ENCODE measurements around the gene CNGA4. TPM values are rescaled to one million over a fixed set of nuclear protein-coding genes. Genes with fewer than 3 reads are reported as not detected.

CNGA4 gene
- total RNA-seq, 2 experiments from 2014 or later = 0.16 TPM; not detected in 1

DNA sequence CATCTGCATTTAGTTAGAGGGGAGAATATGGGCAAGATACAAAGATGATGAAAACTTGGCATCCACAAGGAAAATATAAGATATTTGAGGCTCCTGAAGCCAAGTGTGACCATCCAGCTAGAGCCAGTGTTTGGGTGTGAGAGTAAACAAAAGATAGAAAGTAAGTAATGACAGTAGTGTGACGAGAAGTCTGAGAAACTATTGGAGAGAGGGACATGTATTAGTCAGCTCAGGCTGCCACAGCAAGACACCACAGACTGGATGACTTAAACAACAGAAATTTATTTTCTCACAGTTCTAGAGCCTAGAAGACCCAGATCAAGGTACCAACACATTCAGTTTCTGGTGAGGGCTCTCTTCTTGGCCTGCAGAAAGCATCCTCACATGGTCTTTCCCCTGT, 14.3 kb downstream of the CNGA4 start:
- TF ChIP-seq CTCF (IDR thresholded peaks at IDR 0.05) = no peak
- Histone ChIP-seq H3K4me3 (ENCODE audit: low read length) (no peak overlapping the region), H3K9me3 (ENCODE audit: control insufficient read depth in 1 of 2, insufficient read depth in 1 of 2, low read length in 2 of 2) (no peaks in the 10 kb centered on the region), H3K4me1 (ENCODE audit: insufficient read depth, low read length) (no peaks in the 10 kb centered on the region), H3K36me3 (ENCODE audit: insufficient read depth, low read length) (no peaks in the 10 kb centered on the region), H3K27me3 (ENCODE audit: control insufficient read depth in 1 of 2, insufficient read depth in 2 of 2, low read length in 2 of 2) (peaks cover 10% of the 10 kb centered on the region in 2 experiments), H3K27ac (ENCODE audit: low read depth in 1 of 2, low read length in 2 of 2) (no peak overlapping the region)
- H3K27me3 Mint-ChIP-seq = no peaks in the 10 kb centered on the region
- DNase-seq (no peak), ATAC-seq (ENCODE audit: poor library complexity) (no peak)
- intact Hi-C loops (cut with DNase I, micrococcal nuclease) = no loop called here
- ChIA-PET POLR2A (no interaction called here), CTCF (interaction anchor here (0.9 to 1.1 kb wide), 2 partner anchors 7 to 110 kb away, joined by 3 read pairs; no protein-coding TSS in a partner anchor)
- no peaks in the 10 kb centered on the region for H3K9me3 Mint-ChIP-seq
- H3K36me3 Mint-ChIP-seq (ENCODE audit: low read depth) = no peaks in the 10 kb centered on the region
- no peak overlapping the region for H3K4me3 Mint-ChIP-seq
- H3K27ac Mint-ChIP-seq = no peak overlapping the region
- no peaks in the 10 kb centered on the region for H3K4me1 Mint-ChIP-seq (ENCODE audit: low read depth)

DNA sequence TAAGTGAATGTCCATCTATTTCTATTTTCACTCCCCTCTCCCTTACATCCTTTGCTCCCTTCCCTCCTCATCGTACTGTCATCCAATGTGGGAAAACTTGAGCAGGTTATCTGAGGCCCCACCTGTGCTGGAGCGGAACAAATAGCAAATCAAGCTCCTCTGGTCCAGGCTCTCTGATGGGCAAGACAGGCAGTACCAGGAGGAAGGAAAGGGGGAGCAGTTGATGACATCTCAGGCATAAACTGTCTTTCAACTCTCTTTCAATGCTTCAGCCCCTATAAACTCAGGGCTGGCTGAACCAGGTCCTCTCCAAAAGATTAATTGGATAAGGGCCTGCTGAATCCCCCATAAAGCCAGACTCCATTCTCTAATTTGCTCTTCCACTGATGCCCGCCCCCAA, 19.3 kb downstream of the CNGA4 start:
- no peak for DNase-seq
- H3K4me3 Mint-ChIP-seq = peak overlapping the region; percentile 82

DNA sequence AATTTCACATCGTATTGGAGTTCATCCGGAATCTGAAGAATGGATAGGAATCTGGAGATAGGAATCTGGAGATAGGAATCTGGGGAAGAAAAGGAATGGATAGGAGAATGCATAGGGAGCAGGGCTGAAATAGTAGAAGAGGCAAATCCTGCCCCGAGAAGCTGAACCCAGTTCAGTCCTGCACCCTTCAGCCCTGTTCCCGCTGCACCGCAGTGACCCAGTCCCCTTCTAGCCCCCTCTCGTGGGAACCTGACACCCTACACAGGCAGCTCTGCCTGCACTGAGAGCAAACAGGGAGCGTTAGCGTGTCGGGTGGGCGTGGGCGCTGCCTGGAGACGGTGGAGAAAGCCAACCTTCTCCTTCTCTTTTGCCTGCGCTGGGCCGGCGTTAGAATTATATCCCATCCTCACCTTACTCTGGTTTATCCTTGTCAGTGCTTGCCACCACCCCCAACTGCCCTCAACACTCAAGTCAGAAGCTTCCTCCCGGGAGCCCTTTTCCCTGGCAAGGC, 19.7 kb downstream of the CNGA4 start:
- ChIA-PET CTCF (no interaction called here), POLR2A (interaction anchor here (1.5 to 3.3 kb wide), 2 partner anchors 9 to 23 kb away, joined by 3 to 11 read pairs; partner anchors contain the start of gene FHIP1B)
- intact Hi-C loops (cut with DNase I, micrococcal nuclease) = no loop called here
- TF ChIP-seq CTCF (IDR thresholded peaks at IDR 0.05) = no peak
- H3K4me3 ChIP-seq (ENCODE audit: low read length) = peak overlapping the region; percentile 44
- H3K36me3 ChIP-seq (ENCODE audit: insufficient read depth, low read length) = no peaks in the 10 kb centered on the region
- peaks cover 0 to 4% of the 10 kb centered on the region in 2 experiments for H3K9me3 ChIP-seq (ENCODE audit: control insufficient read depth in 1 of 2, insufficient read depth in 1 of 2, low read length in 2 of 2)
- H3K4me1 ChIP-seq (ENCODE audit: insufficient read depth, low read length) = peaks cover 20% of the 10 kb centered on the region
- peak; percentile 19 for ATAC-seq (ENCODE audit: poor library complexity)
- peaks cover 36 to 54% of the 10 kb centered on the region in 2 experiments for H3K27me3 ChIP-seq (ENCODE audit: control insufficient read depth in 1 of 2, insufficient read depth in 2 of 2, low read length in 2 of 2)
- no peaks in the 10 kb centered on the region for H3K36me3 Mint-ChIP-seq (ENCODE audit: low read depth)
- peaks cover 5% of the 10 kb centered on the region for H3K4me1 Mint-ChIP-seq (ENCODE audit: low read depth)
- no peak overlapping the region for H3K27ac ChIP-seq (ENCODE audit: low read depth in 1 of 2, low read length in 2 of 2)
- H3K4me3 Mint-ChIP-seq = peak overlapping the region; percentile 82
- peaks cover 1% of the 10 kb centered on the region for H3K27me3 Mint-ChIP-seq
- no peaks in the 10 kb centered on the region for H3K9me3 Mint-ChIP-seq
- DNase-seq = peak in 2 of 14 experiments; percentile 25 to 34
- H3K27ac Mint-ChIP-seq = no peak overlapping the region

More for the DNA sequence above, 19.3 kb downstream of the CNGA4 start:
- Mint-ChIP-seq H3K27me3 (no peaks in the 10 kb centered on the region), H3K36me3 (ENCODE audit: low read depth) (no peaks in the 10 kb centered on the region), H3K27ac (no peak overlapping the region), H3K4me1 (ENCODE audit: low read depth) (peaks cover 5% of the 10 kb centered on the region), H3K9me3 (no peaks in the 10 kb centered on the region)
- Histone ChIP-seq H3K27ac (ENCODE audit: low read depth in 1 of 2, low read length in 2 of 2) (no peak overlapping the region), H3K4me3 (ENCODE audit: low read length) (no peak overlapping the region), H3K4me1 (ENCODE audit: insufficient read depth, low read length) (peaks cover 20% of the 10 kb centered on the region), H3K9me3 (ENCODE audit: control insufficient read depth in 1 of 2, insufficient read depth in 1 of 2, low read length in 2 of 2) (peaks cover 0 to 4% of the 10 kb centered on the region in 2 experiments), H3K36me3 (ENCODE audit: insufficient read depth, low read length) (no peaks in the 10 kb centered on the region), H3K27me3 (ENCODE audit: control insufficient read depth in 1 of 2, insufficient read depth in 2 of 2, low read length in 2 of 2) (peaks cover 32 to 49% of the 10 kb centered on the region in 2 experiments)
- no peak for TF ChIP-seq CTCF (IDR thresholded peaks at IDR 0.05)
- intact Hi-C loops (cut with DNase I, micrococcal nuclease) = no loop called here
- ChIA-PET CTCF (no interaction called here), POLR2A (interaction anchor here (1.5 to 3.3 kb wide), 2 partner anchors 9 to 23 kb away, joined by 3 to 11 read pairs; partner anchors contain the start of gene FHIP1B)
- no peak for ATAC-seq (ENCODE audit: poor library complexity)
